Progenitor cell of endocrine pancreas (in vitro differentiated cells): Measurements from ENCODE around the gene MAPK14. TPM values are rescaled to one million over a fixed set of nuclear protein-coding genes. Genes with fewer than 3 reads are reported as not detected.
"Not testable (repeated sequence)": the region's sequence is repeated elsewhere in the genome, so short reads cannot be mapped to it uniquely, and the experiment has no call there.

Experiments
- DNase-seq: peaks from one replicate; pipeline ENCODE4 v3.0.0; 2021; ENCODE audit warnings: low spot score; ENCODE audit not compliant: unreplicated experiment
- H3K27ac Mint-ChIP-seq: 2 replicates; pipeline ENCODE4 v1.8.0; 2021; ENCODE audit warnings: mild to moderate bottlenecking, moderate library complexity, mixed read lengths
- H3K27me3 Mint-ChIP-seq: 2 replicates; pipeline ENCODE4 v1.8.0; 2021; ENCODE audit warnings: mixed read lengths
- H3K36me3 Mint-ChIP-seq: 2 replicates; pipeline ENCODE4 v1.8.0; 2022; ENCODE audit warnings: mixed read lengths; ENCODE audit not compliant: insufficient read depth
- H3K4me1 Mint-ChIP-seq: 2 replicates; pipeline ENCODE4 v1.8.0; 2021; ENCODE audit warnings: low read depth, mixed read lengths
- H3K4me3 Mint-ChIP-seq: 2 replicates; pipeline ENCODE4 v1.8.0; 2021; ENCODE audit warnings: low read depth, mild to moderate bottlenecking, moderate library complexity, mixed read lengths
- H3K9me3 Mint-ChIP-seq: 2 replicates; pipeline ENCODE4 v1.8.0; 2021; ENCODE audit warnings: low read depth, mixed read lengths
- CTCF ChIP-seq: fragments of 200-600 bp; sonication (generic); IDR thresholded peaks from one replicate; pipeline ENCODE4 v1.5.0; 2021; ENCODE audit warnings: antibody characterized with exemption, mild to moderate bottlenecking; ENCODE audit not compliant: unreplicated experiment
- total RNA-seq: library from RNA; stranded (reverse); gene quantifications from 2 replicates; pipeline ENCODE4 v1.2.1, GENCODE V29; 2021

The MAPK14 gene
- total RNA-seq, 1 donor from 2014 or later: 43.7 TPM

- DNase-seq: no peak
- no peaks in the 10 kb centered on the region for H3K9me3 Mint-ChIP-seq
- no peak overlapping the region for H3K4me3 Mint-ChIP-seq
- no peak for TF ChIP-seq CTCF
- peaks cover 5% of the 10 kb centered on the region for H3K27me3 Mint-ChIP-seq
- peaks cover 31% of the 10 kb centered on the region for H3K4me1 Mint-ChIP-seq
- H3K36me3 Mint-ChIP-seq: no peaks in the 10 kb centered on the region
- H3K27ac Mint-ChIP-seq: peak overlapping the region; percentile 47
Observed at GRCh38 chr6:36121787-36122494, 94.3 kb downstream of the MAPK14 start.

GRCh38 chr6:36122495-36123269 lies 95.1 kb downstream of the MAPK14 start:
- Mint-ChIP-seq H3K9me3 (no peaks in the 10 kb centered on the region), H3K27me3 (peaks cover 7% of the 10 kb centered on the region), H3K27ac (no peak overlapping the region), H3K4me1 (peaks cover 25% of the 10 kb centered on the region), H3K4me3 (no peak overlapping the region), H3K36me3 (no peaks in the 10 kb centered on the region)
- DNase-seq: no peak
- TF ChIP-seq CTCF: no peak

GRCh38 chr6:36123270-36124139 lies 95.9 kb downstream of the MAPK14 start:
- TF ChIP-seq CTCF: peak; percentile 61
- Mint-ChIP-seq H3K4me1 (peaks cover 16% of the 10 kb centered on the region), H3K9me3 (no peaks in the 10 kb centered on the region), H3K27me3 (peaks cover 7% of the 10 kb centered on the region), H3K36me3 (no peaks in the 10 kb centered on the region), H3K4me3 (no peak overlapping the region), H3K27ac (no peak overlapping the region)
- peak; percentile 60 for DNase-seq

GRCh38 chr6:36124346-36124745 lies 96.7 kb downstream of the MAPK14 start:
- DNase-seq, H3K4me3 Mint-ChIP-seq: not testable (repeated sequence)
- H3K4me1 Mint-ChIP-seq: peaks cover 10% of the 10 kb centered on the region

GRCh38 chr6:36124881-36125280 lies 97.3 kb downstream of the MAPK14 start:
- Mint-ChIP-seq H3K27me3 (peaks cover 7% of the 10 kb centered on the region), H3K9me3 (no peaks in the 10 kb centered on the region), H3K27ac (no peak overlapping the region), H3K4me1 (peaks cover 13% of the 10 kb centered on the region), H3K36me3 (no peaks in the 10 kb centered on the region), H3K4me3 (no peak overlapping the region)
- TF ChIP-seq CTCF: no peak
- DNase-seq: no peak

More at GRCh38 chr6:36124346-36124745, 96.7 kb downstream of the MAPK14 start:
- not testable (repeated sequence) for H3K9me3 Mint-ChIP-seq, H3K27me3 Mint-ChIP-seq, H3K36me3 Mint-ChIP-seq, H3K27ac Mint-ChIP-seq
